Measurements from ENCODE around the gene SEPTIN3.

DNA sequence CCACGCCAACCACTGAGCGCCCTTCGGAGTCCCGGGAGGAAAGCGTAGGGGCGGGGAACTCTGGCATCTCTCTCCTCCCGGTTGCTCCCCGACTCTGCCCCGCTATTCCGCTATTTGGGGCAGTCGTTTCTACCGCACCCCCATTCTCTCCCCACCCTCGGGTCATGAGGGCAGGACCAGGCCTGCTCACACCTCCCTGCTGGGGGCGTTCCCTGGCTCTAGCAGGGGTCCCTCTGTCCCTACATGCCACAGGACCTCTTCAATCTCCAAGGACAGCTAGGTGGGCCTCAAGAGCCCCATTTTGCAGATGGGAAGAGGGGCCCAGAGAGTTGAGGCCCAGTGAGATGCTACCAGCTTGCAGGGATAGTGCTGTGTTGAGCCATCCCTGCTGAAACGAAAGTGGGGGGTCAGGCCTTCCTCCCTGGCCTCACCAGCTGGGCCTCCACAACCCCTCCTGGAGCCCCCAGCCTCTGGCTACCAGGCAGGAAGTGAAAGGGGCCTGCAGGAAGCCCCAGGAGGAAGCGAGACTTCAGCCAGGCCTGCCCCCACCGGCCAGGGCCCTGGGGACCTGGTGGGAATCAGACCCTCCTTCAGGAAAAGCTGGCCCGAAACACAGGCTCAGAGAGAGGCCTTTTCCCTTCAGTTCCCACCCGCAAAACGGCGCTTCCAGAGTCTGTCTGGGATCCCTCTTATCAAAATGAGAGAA lies 48.8 kb upstream of the SEPTIN3 start:
- TF ChIP-seq, protein P1, sequence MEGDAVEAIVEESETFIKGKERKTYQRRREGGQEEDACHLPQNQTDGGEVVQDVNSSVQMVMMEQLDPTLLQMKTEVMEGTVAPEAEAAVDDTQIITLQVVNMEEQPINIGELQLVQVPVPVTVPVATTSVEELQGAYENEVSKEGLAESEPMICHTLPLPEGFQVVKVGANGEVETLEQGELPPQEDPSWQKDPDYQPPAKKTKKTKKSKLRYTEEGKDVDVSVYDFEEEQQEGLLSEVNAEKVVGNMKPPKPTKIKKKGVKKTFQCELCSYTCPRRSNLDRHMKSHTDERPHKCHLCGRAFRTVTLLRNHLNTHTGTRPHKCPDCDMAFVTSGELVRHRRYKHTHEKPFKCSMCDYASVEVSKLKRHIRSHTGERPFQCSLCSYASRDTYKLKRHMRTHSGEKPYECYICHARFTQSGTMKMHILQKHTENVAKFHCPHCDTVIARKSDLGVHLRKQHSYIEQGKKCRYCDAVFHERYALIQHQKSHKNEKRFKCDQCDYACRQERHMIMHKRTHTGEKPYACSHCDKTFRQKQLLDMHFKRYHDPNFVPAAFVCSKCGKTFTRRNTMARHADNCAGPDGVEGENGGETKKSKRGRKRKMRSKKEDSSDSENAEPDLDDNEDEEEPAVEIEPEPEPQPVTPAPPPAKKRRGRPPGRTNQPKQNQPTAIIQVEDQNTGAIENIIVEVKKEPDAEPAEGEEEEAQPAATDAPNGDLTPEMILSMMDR (IDR thresholded peaks at IDR 0.05): no peak
- TF ChIP-seq POLR2A (IDR thresholded peaks at IDR 0.05): no peak
